ENCODE results near the gene C1QC.

The C1QC gene

GRCh38 chr1:22676916-22677583, 33.6 kb downstream of the C1QC start:
- in situ Hi-C loops (cut with MboI; ENCODE audit: low sequenced_read_pairs), result no loop called here

- in situ Hi-C loops (cut with MboI; ENCODE audit: low sequenced_read_pairs), result no loop called here
These were observed 34.8 kb downstream of the C1QC start for GRCh38 chr1:22677931-22678896.

- in situ Hi-C loops (cut with MboI; ENCODE audit: low sequenced_read_pairs), result no loop called here
These were observed 37.3 kb downstream of the C1QC start for GRCh38 chr1:22680726-22681125.

DNA sequence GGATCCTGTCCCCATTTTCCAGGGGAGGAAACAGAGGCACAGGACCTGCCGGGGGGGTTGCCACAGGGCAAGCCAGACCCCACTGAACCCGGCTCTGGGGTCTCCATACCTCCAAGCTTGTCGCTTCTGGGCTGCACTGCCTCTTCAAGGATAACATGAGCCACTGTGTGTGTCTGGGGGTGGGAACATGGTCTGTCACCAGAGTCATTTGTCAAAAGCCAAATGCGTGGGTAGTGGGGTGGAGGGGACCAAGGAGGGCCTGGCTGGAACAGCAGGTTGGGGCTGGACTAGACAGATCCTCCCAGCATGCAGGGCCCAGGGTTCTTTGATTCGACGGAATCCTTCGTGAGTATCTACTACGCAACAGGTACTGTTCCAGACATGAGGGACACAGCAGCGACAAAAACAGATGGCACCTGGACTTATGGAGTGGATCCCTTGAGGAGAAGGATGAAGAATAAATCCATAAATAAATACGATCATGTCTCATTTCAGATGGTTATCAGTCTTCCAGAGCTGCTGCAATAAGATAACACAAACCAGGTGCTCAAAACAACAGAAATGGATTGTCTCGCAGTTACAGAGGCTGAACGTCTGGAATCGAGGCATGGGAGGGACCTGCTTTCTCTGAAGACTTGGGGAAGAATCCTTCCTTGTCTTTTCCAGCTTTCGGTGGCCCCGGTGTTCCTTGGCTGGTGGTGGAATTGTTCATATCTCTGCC, 38.3 kb downstream of the C1QC start:
- in situ Hi-C loops (cut with MboI; ENCODE audit: low sequenced_read_pairs), result no loop called here

GRCh38 chr1:22683547-22683946, 40.1 kb downstream of the C1QC start:
- in situ Hi-C loops (cut with MboI; ENCODE audit: low sequenced_read_pairs), result no loop called here

DNA sequence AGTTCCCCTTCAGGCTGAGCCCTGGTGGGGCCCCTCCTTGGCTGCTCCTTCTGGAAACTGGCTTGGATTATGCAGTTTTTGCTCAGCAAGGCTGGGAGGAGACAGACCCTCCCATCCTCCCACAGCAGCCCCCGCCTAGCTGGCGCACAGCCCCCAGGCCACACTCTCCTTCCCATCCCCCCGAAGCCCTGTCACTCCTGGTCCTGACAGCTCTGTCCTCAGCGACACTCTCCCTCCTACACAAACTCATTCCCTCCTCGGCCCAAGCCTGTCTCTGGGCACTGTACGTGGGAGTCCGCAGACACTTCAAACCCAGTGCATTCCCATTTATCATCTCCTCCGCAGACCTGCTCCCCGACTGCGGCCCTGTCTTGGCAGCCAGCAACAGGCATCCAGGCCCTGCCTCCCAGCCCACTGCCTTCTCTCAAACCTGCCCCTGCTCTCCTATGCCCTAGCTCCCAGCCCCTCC, 42.2 kb downstream of the C1QC start:
- in situ Hi-C loops (cut with MboI; ENCODE audit: low sequenced_read_pairs), result no loop called here

DNA sequence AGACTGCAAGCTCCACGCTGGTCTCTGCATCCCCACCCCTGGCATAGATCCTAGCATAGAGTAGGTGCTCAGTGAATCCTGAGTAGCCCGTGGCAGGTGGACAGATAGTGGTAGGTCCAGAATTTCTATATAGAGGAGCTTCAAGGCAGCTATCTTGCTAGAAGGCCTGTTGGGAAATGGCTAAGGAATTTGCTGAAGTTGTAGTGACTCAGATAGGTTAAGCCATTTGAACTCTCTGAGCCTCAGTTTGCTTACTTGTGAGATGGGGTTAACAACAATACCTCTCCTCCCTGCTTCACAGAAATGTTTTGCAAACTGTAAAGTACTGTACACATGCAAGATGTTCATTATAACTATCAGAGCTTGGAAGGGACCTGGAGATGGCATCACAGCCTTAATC, 43.8 kb downstream of the C1QC start:
- in situ Hi-C loops (cut with MboI; ENCODE audit: low sequenced_read_pairs), result no loop called here

GRCh38 chr1:22688466-22688865, 45.0 kb downstream of the C1QC start:
- in situ Hi-C loops (cut with MboI; ENCODE audit: low sequenced_read_pairs), result no loop called here

DNA sequence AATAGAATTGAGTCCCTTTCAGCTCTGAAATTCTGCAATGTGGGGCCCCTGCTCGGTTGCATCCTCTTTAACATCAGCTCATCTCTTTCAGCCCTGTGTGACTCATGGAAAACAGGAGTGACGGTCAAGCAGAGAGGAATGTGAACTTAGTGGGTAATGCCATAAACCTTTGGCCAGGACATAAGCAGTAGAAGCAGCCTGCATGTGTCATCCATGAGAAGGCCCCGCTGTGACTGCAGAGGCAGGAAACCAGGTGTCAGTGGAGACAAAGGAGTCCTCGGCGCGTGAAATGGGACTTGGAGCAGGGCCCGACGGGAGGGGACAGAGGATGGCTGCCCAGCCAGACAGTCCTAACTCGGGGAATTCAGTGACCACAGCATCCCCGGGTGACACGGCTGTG, 46.1 kb downstream of the C1QC start:
- in situ Hi-C loops (cut with MboI; ENCODE audit: low sequenced_read_pairs), result no loop called here

GRCh38 chr1:22691031-22691753, 47.8 kb downstream of the C1QC start:
- in situ Hi-C loops (cut with MboI; ENCODE audit: low sequenced_read_pairs), result no loop called here

DNA sequence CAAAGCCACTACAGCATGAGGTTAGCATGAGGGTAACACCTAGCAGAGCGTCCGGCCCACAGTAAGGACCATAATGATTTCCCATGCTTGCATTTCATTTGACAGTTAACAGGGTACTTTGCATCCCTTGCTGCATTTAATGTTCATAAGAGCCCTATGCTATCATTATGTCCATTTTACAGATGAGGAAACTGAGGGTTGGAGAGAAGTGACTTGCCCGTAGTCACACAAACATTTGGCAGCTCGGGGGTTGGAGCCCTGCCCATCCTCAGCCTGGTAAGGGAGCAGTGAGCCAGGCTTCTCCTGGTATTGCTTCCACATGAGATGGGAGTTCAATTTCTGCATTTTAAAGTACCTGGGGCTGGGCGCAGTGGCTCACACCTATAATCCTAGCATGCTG, 50.7 kb downstream of the C1QC start:
- in situ Hi-C loops (cut with MboI; ENCODE audit: low sequenced_read_pairs), result no loop called here

DNA sequence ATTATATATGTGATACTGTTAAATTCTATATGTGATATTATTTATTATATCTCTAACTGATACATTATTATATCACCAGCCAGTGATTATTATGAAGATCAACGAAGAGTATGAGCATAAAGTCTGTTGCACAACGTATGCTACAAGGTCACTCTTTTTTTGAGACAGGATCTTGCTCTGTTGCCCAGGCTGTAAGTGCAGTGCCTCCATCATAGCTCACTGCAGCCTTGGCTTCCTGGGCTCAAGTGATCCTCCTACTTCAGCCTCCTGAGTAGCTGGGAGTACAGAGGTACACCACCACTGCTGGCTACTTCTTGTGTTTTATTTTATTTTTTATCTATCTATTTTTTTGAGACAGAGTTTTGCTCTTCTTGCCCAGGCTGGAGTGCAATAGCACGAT, 53.2 kb downstream of the C1QC start:
- in situ Hi-C loops (cut with MboI; ENCODE audit: low sequenced_read_pairs), result no loop called here

All from HL-60/S4 (cell line).